Common myeloid progenitor, CD34-positive (primary cell): ENCODE measurements around the gene PCID2.

Experiments
- CTCF ChIA-PET: fragments of 350-600 bp; sonication (Branson Sonifier 250); formaldehyde crosslinking; loops from one replicate; lab custom pipeline; 2021; ENCODE audit warnings: antibody characterized with exemption; lab: Charles Lee
- POLR2A ChIA-PET: fragments of 350-600 bp; sonication (Branson Sonifier 250); formaldehyde crosslinking; loops from one replicate; lab custom pipeline; 2021; ENCODE audit warnings: antibody characterized with exemption; lab: Charles Lee
- DNase-seq, 3 donors: peaks; one replicate each; pipeline versions ENCODE4 v3.0.0 to v3.0.0-alpha.2; 2013
- H3K27ac ChIP-seq, 2 experiments: 1 replicate in 1 of 2; 2 replicates in 1 of 2; pipeline ENCODE4 v1.7.0; 2013; ENCODE audit warnings: inconsistent platforms in 2 of 2, low read length in 2 of 2, mild to moderate bottlenecking in 2 of 2, low read depth in 1 of 2, moderate library complexity in 1 of 2; ENCODE audit not compliant: severe bottlenecking in 2 of 2, insufficient read depth in 1 of 2, poor library complexity in 1 of 2
- H3K27me3 ChIP-seq, 5 experiments: replicated peaks in 2 of 5; 1 replicate in 3 of 5; 2 replicates in 2 of 5; pipeline versions ENCODE4 v1.6.1 to v1.7.0; 2013; ENCODE audit warnings: low read length in 4 of 5, mild to moderate bottlenecking in 2 of 5, moderate library complexity in 2 of 5, inconsistent platforms in 1 of 5; ENCODE audit not compliant: insufficient read depth in 5 of 5, control insufficient read depth in 4 of 5
- H3K36me3 ChIP-seq, 4 experiments: 1 replicate in 2 of 4; 2 replicates in 2 of 4; pipeline versions ENCODE4 v1.6.1 to v1.7.0; 2013; ENCODE audit warnings: low read length in 3 of 4, control low read depth in 1 of 4, mild to moderate bottlenecking in 1 of 4; ENCODE audit not compliant: control insufficient read depth in 4 of 4, insufficient read depth in 4 of 4
- H3K4me1 ChIP-seq, 4 experiments: 1 replicate in 3 of 4; 2 replicates in 1 of 4; pipeline versions ENCODE4 v1.6.1 to v1.7.1; 2013; ENCODE audit warnings: low read length in 3 of 4, mild to moderate bottlenecking in 3 of 4, control low read depth in 1 of 4, inconsistent platforms in 1 of 4, moderate library complexity in 1 of 4; ENCODE audit not compliant: control insufficient read depth in 4 of 4, insufficient read depth in 4 of 4; ENCODE audit errors: control extremely low read depth in 1 of 4
- H3K4me3 ChIP-seq, 7 experiments: 1 replicate in 4 of 7; 2 replicates in 3 of 7; pipeline versions ENCODE4 v1.5.1 to v1.7.0; 2013; ENCODE audit warnings: mild to moderate bottlenecking in 7 of 7, low read length in 6 of 7, moderate library complexity in 6 of 7, inconsistent platforms in 2 of 7, low read depth in 2 of 7, control low read depth in 1 of 7; ENCODE audit not compliant: insufficient read depth in 4 of 7, control insufficient read depth in 1 of 7; ENCODE audit errors: extremely low read depth in 1 of 7
- H3K9me3 ChIP-seq, 5 experiments: 1 replicate in 4 of 5; 2 replicates in 1 of 5; pipeline versions ENCODE4 v1.6.1 to v1.7.1; 2013; ENCODE audit warnings: low read length in 4 of 5, mild to moderate bottlenecking in 2 of 5, inconsistent platforms in 1 of 5, low read depth in 1 of 5, moderate library complexity in 1 of 5; ENCODE audit not compliant: control insufficient read depth in 4 of 5, insufficient read depth in 2 of 5; ENCODE audit errors: control extremely low read depth in 1 of 5
- WGBS: methylation state at CpG from one replicate; pipeline ENCODE4 v1.1.5; 2013; ENCODE audit not compliant: insufficient coverage; 5-methylcytosine and 5-hydroxymethylcytosine counted together

PCID2 gene

DNA sequence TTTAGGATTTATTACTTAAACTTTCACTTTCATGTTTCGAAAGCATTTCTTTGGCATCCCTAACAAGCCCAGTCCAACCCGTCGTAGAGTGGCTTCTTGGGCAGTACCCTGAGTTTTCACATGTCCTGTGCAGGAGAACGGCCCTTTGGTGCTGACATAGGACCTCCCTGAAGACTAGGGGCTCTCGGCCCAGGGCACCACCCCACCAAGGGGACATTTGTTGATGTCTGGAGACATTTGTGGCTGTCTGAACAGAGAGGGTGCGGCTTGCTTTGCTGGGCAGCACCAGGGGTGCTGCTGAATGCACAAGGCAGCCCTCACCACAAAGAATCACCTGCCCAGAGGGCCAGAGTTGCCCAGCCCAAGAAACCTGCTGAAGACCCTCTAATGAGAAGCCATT, 31.5 kb upstream of the PCID2 start:
- no peak for DNase-seq
- no peak overlapping the region for H3K27ac ChIP-seq
- H3K4me1 ChIP-seq, result no peaks in the 10 kb centered on the region
- H3K9me3 ChIP-seq, result no peaks in the 10 kb centered on the region
- WGBS, result 95% methylated on average over 6 of the region's 6 CpGs
- ChIA-PET POLR2A (no interaction called here), CTCF (no interaction called here)
- H3K27me3 ChIP-seq, result no peaks in the 10 kb centered on the region
- H3K36me3 ChIP-seq, result peaks cover 29 to 77% (median 53%) of the 10 kb centered on the region in 4 experiments
- no peak overlapping the region for H3K4me3 ChIP-seq

DNA sequence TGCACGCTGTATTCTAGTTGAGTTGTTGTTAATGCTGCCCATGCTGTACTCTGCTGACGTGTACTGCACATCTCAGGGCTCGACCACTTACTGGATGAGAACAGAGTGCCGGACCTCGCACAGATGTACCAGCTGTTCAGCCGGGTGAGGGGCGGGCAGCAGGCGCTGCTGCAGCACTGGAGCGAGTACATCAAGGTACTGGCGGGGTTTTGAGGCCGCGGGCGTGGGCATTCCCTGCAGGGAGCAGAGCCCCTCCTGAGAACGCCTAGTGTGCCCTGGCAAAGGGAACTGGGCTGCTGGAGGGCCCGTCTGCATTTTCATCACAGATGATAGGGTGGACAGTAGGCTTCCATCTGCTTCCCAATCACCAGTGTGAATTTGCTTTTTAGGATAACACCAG, 30.9 kb upstream of the PCID2 start:
- no peaks in the 10 kb centered on the region for H3K9me3 ChIP-seq
- ChIA-PET CTCF (no interaction called here), POLR2A (no interaction called here)
- no peak overlapping the region for H3K27ac ChIP-seq
- DNase-seq, result no peak
- WGBS, result 97% methylated on average over 14 of the region's 15 CpGs
- peaks cover 24 to 79% (median 55%) of the 10 kb centered on the region in 4 experiments for H3K36me3 ChIP-seq
- no peaks in the 10 kb centered on the region for H3K27me3 ChIP-seq
- H3K4me3 ChIP-seq, result no peak overlapping the region
- no peaks in the 10 kb centered on the region for H3K4me1 ChIP-seq

DNA sequence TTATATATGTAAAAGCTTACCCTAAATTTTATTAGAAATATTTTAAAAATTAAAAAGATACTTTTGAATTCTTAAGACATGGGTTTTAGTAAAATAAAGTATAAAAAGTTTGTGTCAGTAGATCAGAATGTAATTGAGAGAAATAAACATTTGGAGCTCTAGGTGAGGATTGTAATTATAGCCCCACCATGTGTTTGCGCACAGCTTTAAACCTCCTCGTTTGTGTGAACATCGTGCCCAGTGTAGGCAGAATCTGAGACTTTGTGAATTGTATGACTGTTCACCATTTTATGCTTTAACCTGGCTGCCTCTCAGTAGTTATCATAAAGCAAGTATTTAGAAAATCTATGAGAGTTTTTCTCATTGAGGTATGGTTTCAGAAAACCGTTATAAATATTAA, 30.1 kb upstream of the PCID2 start:
- ChIA-PET CTCF (interaction anchor here (1.4 kb wide), 1 partner anchor 13 kb away, joined by 3 read pairs; no protein-coding TSS in a partner anchor), POLR2A (no interaction called here)
- H3K36me3 ChIP-seq, result peaks cover 24 to 78% (median 54%) of the 10 kb centered on the region in 4 experiments
- H3K4me1 ChIP-seq, result no peaks in the 10 kb centered on the region
- no CpG with 5 or more reads among the region's 4 CpGs for whole genome bisulfite sequencing
- no peak overlapping the region for H3K27ac ChIP-seq
- DNase-seq, result no peak
- H3K4me3 ChIP-seq, result no peak overlapping the region
- H3K27me3 ChIP-seq, result no peaks in the 10 kb centered on the region
- H3K9me3 ChIP-seq, result no peaks in the 10 kb centered on the region

DNA sequence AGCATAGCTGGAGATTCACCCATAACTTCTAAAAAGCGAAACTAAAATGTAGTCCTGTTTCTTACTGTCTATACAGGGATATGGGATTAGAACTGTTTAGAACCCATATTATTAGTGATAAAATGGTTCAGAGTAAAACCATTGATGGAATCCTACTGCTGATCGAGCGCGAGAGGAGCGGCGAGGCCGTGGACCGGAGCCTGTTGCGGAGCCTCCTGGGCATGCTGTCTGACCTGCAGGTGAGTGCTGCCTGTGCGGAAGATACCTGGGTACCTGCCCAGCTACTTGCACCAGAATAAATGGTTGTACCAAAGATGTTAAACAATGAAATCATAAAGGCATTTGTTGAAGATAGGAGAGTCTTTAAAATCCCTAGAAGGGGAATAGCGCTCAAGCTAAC, 24.6 kb upstream of the PCID2 start:
- no peak for DNase-seq
- H3K27me3 ChIP-seq, result no peaks in the 10 kb centered on the region
- H3K9me3 ChIP-seq, result no peaks in the 10 kb centered on the region
- POLR2A ChIA-PET, result interaction anchor here (0.8 kb wide), 1 partner anchor 20 kb away, joined by 3 read pairs; no protein-coding TSS in a partner anchor
- 97% methylated on average over 10 of the region's 11 CpGs for WGBS
- no peak overlapping the region for H3K4me3 ChIP-seq
- H3K4me1 ChIP-seq, result no peaks in the 10 kb centered on the region
- CTCF ChIA-PET, result no interaction called here
- H3K27ac ChIP-seq, result no peak overlapping the region
- peaks cover 14 to 82% (median 54%) of the 10 kb centered on the region in 4 experiments for H3K36me3 ChIP-seq

DNA sequence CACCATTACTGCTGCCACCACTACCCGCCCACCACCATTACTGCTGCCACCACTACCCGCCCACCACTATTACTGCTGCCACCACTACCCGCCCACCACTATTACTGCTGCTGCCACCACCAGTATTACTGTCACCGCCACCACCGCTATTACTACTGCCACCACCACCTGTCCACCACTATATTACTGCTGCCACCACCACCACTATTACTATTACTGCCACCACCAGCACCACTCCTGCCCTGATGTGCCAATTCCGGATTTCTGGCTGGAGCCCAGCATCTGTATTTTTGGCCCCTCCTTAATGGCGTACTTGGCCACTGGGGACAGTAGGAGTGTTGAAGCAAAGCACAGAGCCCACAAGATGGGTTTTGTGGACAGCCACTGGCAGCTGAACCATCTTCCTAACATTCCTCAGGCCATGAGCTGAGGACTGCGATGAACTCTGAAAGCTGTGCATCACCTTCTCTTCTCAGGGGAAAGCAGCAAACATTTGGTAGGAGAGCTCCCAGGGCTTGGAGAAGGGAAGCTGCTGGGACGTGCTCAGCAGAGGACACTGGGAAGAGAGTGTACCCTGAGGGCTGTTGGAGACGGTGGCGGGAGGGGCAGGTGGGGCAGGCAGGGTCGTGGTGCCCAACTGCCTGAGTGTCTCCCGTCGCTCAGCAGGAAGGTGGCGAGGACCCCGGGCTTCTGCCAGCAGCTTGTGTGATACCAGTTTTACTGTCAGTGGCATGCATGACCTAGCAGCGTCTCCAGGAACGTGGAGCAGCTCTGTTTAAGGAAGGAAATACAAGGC, 23.9 kb upstream of the PCID2 start:
- H3K9me3 ChIP-seq, result no peaks in the 10 kb centered on the region
- H3K36me3 ChIP-seq, result peaks cover 16 to 80% (median 52%) of the 10 kb centered on the region in 4 experiments
- no peak overlapping the region for H3K27ac ChIP-seq
- ChIA-PET POLR2A (interaction anchor here (0.8 kb wide), 1 partner anchor 20 kb away, joined by 3 read pairs; no protein-coding TSS in a partner anchor), CTCF (no interaction called here)
- over 99% methylated on average over 15 of the region's 18 CpGs for WGBS
- DNase-seq, result no peak
- no peak overlapping the region for H3K4me3 ChIP-seq
- H3K27me3 ChIP-seq, result no peaks in the 10 kb centered on the region
- H3K4me1 ChIP-seq, result no peaks in the 10 kb centered on the region

DNA sequence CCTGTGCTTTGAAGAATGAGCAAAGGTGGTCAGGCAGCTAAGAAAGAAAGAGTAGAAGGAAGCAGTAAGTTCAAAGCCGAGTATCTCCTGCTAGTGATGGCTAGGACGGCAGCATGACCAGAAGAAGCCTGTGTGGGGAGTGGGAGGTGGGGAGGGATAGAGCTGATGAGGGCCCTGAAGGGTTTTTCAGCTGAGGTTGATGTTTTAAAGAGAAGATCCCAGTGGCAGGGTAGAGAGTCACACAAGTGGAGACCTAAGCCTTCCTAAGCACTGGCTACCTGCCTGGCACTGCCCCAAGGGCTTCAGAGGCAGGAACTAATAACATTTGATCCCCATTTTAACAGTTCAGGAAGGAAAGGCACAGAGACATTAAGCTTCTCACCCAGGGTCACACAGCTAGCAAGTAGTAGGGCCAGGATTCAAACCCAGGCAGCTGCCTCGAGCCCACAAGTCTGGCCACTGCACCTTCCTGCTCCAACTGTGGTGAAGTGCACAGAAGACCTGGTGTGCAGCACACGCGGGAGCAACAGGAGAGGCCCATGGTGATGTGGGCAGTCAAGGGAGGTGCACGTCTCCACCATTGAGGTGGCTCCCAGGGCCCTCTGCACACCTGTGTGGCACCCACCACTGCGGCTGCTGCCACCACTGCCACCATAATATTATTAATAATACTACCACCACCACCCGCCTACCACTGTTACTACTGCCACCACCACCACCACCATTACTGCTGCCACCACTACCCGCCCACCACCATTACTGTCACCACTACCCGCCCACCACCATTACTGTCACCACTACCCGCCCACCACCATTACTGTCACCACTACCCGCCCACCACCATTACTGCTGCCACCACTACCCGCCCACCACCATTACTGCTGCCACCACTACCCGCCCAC, 23.1 kb upstream of the PCID2 start:
- no peaks in the 10 kb centered on the region for H3K9me3 ChIP-seq
- peaks cover 21 to 80% (median 53%) of the 10 kb centered on the region in 4 experiments for H3K36me3 ChIP-seq
- H3K27me3 ChIP-seq, result no peaks in the 10 kb centered on the region
- no peak overlapping the region for H3K27ac ChIP-seq
- H3K4me1 ChIP-seq, result no peaks in the 10 kb centered on the region
- no peak for DNase-seq
- CTCF ChIA-PET, result interaction anchor here (0.8 kb wide), 1 partner anchor 10 kb away, joined by 3 read pairs; no protein-coding TSS in a partner anchor
- POLR2A ChIA-PET, result no interaction called here
- no peak overlapping the region for H3K4me3 ChIP-seq
- WGBS, result 68% methylated on average over 8 of the region's 14 CpGs
